ENCODE measurements around the gene RGS13.

The RGS13 gene

DNA sequence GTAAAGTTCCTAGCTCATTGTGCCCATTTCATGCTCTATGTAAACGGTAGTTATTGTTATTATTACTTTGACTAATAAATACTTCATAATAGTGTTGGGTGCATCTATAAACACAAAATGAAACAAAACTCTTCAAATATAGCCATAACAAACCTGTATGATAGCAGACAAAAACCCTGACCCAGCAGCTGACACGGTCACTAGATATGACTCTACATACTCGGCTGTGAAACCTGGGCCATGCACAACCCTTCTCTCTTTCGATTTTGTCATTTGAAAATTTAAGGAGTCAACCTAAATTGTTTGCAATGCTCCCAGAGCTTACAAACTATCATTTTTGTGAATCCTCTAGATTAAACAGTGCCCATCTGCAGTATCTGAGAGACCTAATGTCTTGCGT lies 8.0 kb upstream of the RGS13 start:
- no peak for DNase-seq

GRCh38 chr1:192628396-192629057 lies 7.4 kb upstream of the RGS13 start:
- no peak for DNase-seq

- DNase-seq: no peak
Measured at GRCh38 chr1:192629612-192630011, 6.3 kb upstream of the RGS13 start.

GRCh38 chr1:192630521-192631287 lies 5.2 kb upstream of the RGS13 start:
- no peak for DNase-seq

- DNase-seq: no peak
Measured at GRCh38 chr1:192631749-192632148, 4.2 kb upstream of the RGS13 start.

GRCh38 chr1:192632188-192632587 lies 3.8 kb upstream of the RGS13 start:
- no peak for DNase-seq

- no peak for DNase-seq
Measured at GRCh38 chr1:192632641-192633532, 3.1 kb upstream of the RGS13 start.

GRCh38 chr1:192633533-192634253 lies 2.3 kb upstream of the RGS13 start:
- no peak for DNase-seq

DNA sequence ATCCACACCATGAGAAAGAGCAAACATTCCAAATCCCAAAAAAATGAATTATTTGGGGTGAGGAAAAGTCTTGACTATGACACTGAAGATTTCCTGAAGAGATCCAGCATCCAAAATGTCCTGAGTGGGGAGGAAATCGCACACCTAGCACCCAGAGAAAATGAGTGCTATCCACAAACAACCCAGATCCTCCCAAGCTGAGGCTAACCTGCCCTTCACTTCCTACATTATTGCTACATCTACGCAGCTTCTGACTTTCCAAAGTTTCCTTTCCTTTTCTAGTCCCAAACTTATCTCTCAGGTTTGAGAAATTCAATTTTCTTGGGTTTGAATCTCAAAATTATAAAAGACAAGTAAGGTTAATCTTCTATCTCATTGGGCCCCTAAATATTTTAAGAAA lies 906 bp upstream of the RGS13 start:
- DNase-seq: no peak

- no peak for DNase-seq
Measured at GRCh38 chr1:192639607-192640368, 3.8 kb downstream of the RGS13 start.

DNA sequence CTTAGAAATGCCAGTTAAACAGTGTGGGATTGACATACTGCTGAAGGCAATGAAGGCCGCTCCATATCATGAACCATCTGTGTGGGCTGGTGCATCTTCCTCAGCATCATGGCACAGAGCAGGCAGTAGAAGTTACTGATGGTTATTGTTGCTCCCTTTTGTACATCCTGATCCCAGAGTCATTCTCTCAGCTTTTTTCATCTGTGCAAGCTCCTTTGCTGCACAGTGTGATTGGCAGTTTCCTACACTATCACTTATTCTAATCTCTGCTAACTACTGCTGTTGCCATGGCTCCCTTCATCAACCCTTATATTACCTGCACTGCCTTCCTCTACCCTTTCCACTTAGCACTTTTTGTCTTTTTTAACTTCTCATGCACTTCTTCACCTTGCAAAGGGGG lies 16.2 kb downstream of the RGS13 start:
- DNase-seq: no peak

GRCh38 chr1:192654120-192654519 lies 18.2 kb downstream of the RGS13 start:
- DNase-seq: no peak

GRCh38 chr1:192654591-192655251 lies 18.8 kb downstream of the RGS13 start:
- DNase-seq: no peak

- DNase-seq: no peak
Measured at GRCh38 chr1:192657760-192658159, 21.8 kb downstream of the RGS13 start.

DNA sequence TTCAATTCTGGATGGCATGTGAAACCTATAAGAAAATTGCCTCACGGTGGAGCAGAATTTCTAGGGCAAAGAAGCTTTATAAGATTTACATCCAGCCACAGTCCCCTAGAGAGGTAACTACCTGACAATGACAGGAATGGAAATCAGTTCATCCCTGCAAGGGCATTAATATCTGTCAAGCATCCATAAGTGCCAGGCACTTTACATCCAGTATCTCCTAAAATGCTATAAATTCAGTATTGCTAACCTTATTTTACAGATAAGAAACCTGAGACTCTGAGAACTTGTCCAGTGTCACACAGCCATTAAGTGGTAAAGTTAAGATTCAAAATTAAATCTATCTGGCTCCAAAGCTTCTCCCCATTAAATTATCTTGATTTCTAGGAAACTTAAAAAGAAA lies 22.3 kb downstream of the RGS13 start:
- no peak for DNase-seq

DNA sequence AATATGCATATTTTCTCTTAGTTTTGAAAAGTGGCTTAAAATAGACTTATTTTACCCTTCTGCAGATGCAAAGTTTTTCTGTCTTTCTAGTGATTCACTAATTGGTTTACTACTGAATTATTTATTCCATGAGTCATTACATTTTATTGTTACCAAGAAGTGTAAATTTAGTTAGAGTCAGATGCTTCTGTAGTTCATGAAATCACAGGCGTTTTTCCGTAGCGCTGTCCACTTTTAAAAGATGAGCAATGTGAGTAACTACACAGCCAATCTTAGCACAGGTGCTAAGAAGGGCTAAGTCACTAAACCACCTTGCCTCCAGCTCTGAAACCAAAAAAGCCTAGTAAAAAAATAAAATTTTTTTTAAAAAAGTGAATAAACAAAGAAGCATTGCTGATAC lies 24.7 kb downstream of the RGS13 start:
- no peak for DNase-seq

DNA sequence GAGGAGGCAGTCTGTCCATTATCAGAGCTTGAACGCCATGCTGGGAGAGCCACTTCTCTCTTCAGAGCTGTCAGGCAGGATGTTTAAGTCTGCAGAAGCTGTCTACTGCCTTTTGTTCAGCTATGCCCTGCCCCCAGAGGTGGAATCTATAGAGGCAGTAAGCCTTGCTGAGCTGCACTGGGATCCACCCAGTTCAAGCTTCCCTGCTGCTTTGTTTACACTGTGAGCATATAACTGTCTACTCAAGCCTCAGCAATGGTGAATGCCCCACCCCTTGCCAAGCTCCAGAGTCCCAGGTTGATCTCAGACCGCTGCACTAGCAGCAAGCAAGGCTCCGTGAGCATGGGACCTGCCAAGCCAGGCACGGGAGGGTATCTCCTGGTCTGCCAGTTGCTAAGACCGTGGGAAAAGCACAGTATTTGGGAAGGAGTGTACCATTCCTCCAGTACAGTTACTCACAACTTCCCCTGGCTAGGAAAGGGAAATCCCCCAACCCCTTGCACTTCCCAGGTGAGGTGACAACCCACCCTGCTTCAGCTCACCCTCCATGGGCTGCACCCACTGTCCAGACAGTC lies 32.5 kb downstream of the RGS13 start:
- no peak for DNase-seq

- no peak for DNase-seq
Measured at GRCh38 chr1:192669174-192669573, 33.2 kb downstream of the RGS13 start.

DNA sequence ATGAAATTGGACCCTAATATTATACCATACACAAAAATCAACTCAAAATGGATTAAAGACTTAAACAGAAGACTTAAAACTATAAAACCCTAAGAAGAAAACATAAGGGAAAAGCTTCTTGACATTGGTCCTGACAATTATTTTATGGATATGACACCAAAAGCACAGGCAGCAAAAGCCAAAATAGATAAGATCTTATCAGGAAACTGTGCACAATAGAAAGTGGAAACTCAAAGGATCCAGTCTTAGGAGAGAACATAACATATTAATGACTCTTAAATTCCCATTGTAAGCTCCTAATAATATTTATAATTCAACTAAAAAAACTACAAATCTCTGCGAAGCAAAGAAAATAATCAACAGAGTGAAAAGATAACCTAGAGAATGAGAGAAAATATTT lies 39.8 kb downstream of the RGS13 start:
- no peak for DNase-seq

GRCh38 chr1:192678099-192678498 lies 42.2 kb downstream of the RGS13 start:
- DNase-seq: no peak

- DNase-seq: no peak
Measured at GRCh38 chr1:192682335-192682734, 46.4 kb downstream of the RGS13 start.

Measured in NCI-H2081 (cell line).